ENCODE measurements around the gene GPANK1.

The GPANK1 gene

GRCh38 chr6:31664790-31665500 is at the start of gene GPANK1:
TSS of gene GPANK1 (minus strand) at chr6:31664997. CDS start at chr6:31664478, 519 bp downstream.
- no peak for TF ChIP-seq EZH2phosphoT487 (IDR thresholded peaks at IDR 0.05; ENCODE audit: low read depth)
- TF ChIP-seq, protein P1, sequence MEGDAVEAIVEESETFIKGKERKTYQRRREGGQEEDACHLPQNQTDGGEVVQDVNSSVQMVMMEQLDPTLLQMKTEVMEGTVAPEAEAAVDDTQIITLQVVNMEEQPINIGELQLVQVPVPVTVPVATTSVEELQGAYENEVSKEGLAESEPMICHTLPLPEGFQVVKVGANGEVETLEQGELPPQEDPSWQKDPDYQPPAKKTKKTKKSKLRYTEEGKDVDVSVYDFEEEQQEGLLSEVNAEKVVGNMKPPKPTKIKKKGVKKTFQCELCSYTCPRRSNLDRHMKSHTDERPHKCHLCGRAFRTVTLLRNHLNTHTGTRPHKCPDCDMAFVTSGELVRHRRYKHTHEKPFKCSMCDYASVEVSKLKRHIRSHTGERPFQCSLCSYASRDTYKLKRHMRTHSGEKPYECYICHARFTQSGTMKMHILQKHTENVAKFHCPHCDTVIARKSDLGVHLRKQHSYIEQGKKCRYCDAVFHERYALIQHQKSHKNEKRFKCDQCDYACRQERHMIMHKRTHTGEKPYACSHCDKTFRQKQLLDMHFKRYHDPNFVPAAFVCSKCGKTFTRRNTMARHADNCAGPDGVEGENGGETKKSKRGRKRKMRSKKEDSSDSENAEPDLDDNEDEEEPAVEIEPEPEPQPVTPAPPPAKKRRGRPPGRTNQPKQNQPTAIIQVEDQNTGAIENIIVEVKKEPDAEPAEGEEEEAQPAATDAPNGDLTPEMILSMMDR (IDR thresholded peaks at IDR 0.05; ENCODE audit: low read depth, low read length): no peak
- Histone ChIP-seq H3K9ac (ENCODE audit: low read length) (peak within 1 kb of the TSS; percentile 100), H3K4me1 (ENCODE audit: low read length) (peaks cover 30% of the 10 kb centered on the region), H4K20me1 (ENCODE audit: insufficient read depth, low read length) (no peaks in the 10 kb centered on the region), H3K79me2 (ENCODE audit: low read length) (peaks cover 48% of the 10 kb centered on the region), H2AFZ (ENCODE audit: low read depth, low read length) (peak within 1 kb of the TSS; percentile 54; the same call in 1 of the 2 replicates), H3K4me3 (ENCODE audit: low read length) (peak within 1 kb of the TSS; percentile 100), H3K36me3 (replicated peaks; ENCODE audit: low read depth, low read length) (peaks cover 34% of the 10 kb centered on the region), H3K27me3 (ENCODE audit: low read depth, low read length) (no peaks in the 10 kb centered on the region), H3K4me2 (ENCODE audit: low read length) (peak within 1 kb of the TSS; percentile 96), H3K27ac (ENCODE audit: low read length) (peak within 1 kb of the TSS; percentile 98), H3K9me3 (ENCODE audit: insufficient read depth, low read length) (peaks cover 3% of the 10 kb centered on the region; the same call in 1 of the 2 replicates)

DNA sequence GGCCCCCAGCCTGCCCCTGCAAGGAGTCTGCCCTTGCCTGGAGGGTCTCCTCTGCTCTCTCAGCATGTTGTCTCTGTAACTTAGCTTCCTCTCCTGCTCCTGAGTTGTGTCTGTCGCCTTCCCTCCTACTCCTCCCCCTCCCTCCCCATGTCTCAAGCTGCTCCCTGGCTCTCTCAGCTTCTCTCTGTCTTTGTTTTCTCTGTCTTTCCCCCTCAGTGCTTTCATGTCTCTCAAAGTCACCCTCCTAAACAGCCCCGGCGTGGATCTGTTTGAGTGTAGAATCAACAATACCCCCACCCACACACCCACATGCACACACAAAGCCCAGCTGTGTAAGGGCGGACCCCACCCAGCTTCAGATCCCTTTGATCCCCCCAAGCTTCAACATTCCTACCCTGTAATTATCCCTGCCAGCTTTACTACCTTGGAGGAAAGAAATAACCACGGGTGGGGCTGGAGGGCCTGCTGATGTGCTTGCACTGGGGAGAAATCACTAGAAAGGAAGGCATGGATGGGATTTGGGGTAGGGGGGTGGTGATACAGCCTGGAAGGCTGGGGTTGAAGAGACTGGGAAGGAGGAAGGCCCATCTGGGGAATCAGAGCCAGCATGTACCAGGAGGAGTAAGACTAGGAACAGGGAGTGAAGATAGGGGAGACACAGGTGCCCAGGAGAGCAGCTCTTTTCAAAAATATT is 49.3 kb upstream of the GPANK1 start:
- no peaks in the 10 kb centered on the region for H3K79me2 ChIP-seq (ENCODE audit: low read length)
- H3K9ac ChIP-seq (ENCODE audit: low read length): no peak overlapping the region
- H3K4me1 ChIP-seq (ENCODE audit: low read length): peaks cover 6% of the 10 kb centered on the region
- no peaks in the 10 kb centered on the region for H4K20me1 ChIP-seq (ENCODE audit: insufficient read depth, low read length)
- no peaks in the 10 kb centered on the region for H3K36me3 ChIP-seq (replicated peaks; ENCODE audit: low read depth, low read length)
- no peaks in the 10 kb centered on the region for H3K27me3 ChIP-seq (ENCODE audit: low read depth, low read length)
- no peak overlapping the region for H2AFZ ChIP-seq (ENCODE audit: low read depth, low read length)
- no peaks in the 10 kb centered on the region for H3K9me3 ChIP-seq (ENCODE audit: insufficient read depth, low read length)
- no peak overlapping the region for H3K4me3 ChIP-seq (ENCODE audit: low read length)
- no peak for TF ChIP-seq EZH2phosphoT487 (IDR thresholded peaks at IDR 0.05; ENCODE audit: low read depth)
- TF ChIP-seq, protein P1 (IDR thresholded peaks at IDR 0.05; ENCODE audit: low read depth, low read length): no peak
- H3K27ac ChIP-seq (ENCODE audit: low read length): no peak overlapping the region
- H3K4me2 ChIP-seq (ENCODE audit: low read length): no peak overlapping the region

- Histone ChIP-seq H3K4me1 (ENCODE audit: low read length) (peaks cover 6% of the 10 kb centered on the region), H3K9ac (ENCODE audit: low read length) (no peak overlapping the region), H2AFZ (ENCODE audit: low read depth, low read length) (no peak overlapping the region), H3K79me2 (ENCODE audit: low read length) (no peaks in the 10 kb centered on the region), H3K36me3 (replicated peaks; ENCODE audit: low read depth, low read length) (no peaks in the 10 kb centered on the region), H4K20me1 (ENCODE audit: insufficient read depth, low read length) (no peaks in the 10 kb centered on the region), H3K4me2 (ENCODE audit: low read length) (no peak overlapping the region), H3K27me3 (ENCODE audit: low read depth, low read length) (no peaks in the 10 kb centered on the region), H3K4me3 (ENCODE audit: low read length) (no peak overlapping the region), H3K27ac (ENCODE audit: low read length) (no peak overlapping the region), H3K9me3 (ENCODE audit: insufficient read depth, low read length) (no peaks in the 10 kb centered on the region)
- no peak for TF ChIP-seq EZH2phosphoT487 (IDR thresholded peaks at IDR 0.05; ENCODE audit: low read depth)
- TF ChIP-seq, protein P1 (IDR thresholded peaks at IDR 0.05; ENCODE audit: low read depth, low read length): no peak
These were observed 48.7 kb upstream of the GPANK1 start for GRCh38 chr6:31713465-31713864.

DNA sequence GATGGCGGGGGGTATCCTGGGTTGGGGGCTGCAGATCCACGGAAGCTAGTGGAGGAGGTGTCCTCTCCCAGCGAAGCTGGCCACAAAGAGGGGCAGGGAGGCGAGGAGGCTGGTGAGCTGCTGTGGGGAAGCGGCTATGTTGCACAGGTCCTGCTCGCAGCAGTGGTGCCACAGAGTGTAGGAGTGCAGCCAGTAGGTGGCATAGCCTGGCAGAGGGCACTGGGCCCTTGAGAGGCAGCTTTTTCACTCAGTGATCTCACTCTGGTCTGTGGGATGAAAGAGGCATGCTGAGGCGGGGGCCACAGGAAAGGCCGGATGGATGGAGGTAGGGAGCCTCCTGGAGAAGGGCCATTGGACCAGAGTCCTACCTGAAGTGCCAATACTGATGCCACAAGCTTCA is 47.5 kb upstream of the GPANK1 start:
- Histone ChIP-seq H3K9ac (ENCODE audit: low read length) (no peak overlapping the region), H3K27ac (ENCODE audit: low read length) (no peak overlapping the region), H3K9me3 (ENCODE audit: insufficient read depth, low read length) (no peaks in the 10 kb centered on the region), H3K4me3 (ENCODE audit: low read length) (no peak overlapping the region), H3K4me1 (ENCODE audit: low read length) (peaks cover 6% of the 10 kb centered on the region), H2AFZ (ENCODE audit: low read depth, low read length) (no peak overlapping the region), H4K20me1 (ENCODE audit: insufficient read depth, low read length) (no peaks in the 10 kb centered on the region), H3K79me2 (ENCODE audit: low read length) (no peaks in the 10 kb centered on the region), H3K4me2 (ENCODE audit: low read length) (no peak overlapping the region), H3K27me3 (ENCODE audit: low read depth, low read length) (no peaks in the 10 kb centered on the region), H3K36me3 (replicated peaks; ENCODE audit: low read depth, low read length) (no peaks in the 10 kb centered on the region)
- TF ChIP-seq, protein P1 (IDR thresholded peaks at IDR 0.05; ENCODE audit: low read depth, low read length): peak; percentile 19
- no peak for TF ChIP-seq EZH2phosphoT487 (IDR thresholded peaks at IDR 0.05; ENCODE audit: low read depth)

All from OCI-LY3 (cell line).